NCI-H446 treated with DMSO at 0.1 percent for 48 hours (cell line): ENCODE results near the gene STAP2.

Source experiments
- DNase-seq: peaks from one replicate; lab custom pipeline; 2025; lab: John Stamatoyannopoulos, UW

Gene STAP2, protein sequence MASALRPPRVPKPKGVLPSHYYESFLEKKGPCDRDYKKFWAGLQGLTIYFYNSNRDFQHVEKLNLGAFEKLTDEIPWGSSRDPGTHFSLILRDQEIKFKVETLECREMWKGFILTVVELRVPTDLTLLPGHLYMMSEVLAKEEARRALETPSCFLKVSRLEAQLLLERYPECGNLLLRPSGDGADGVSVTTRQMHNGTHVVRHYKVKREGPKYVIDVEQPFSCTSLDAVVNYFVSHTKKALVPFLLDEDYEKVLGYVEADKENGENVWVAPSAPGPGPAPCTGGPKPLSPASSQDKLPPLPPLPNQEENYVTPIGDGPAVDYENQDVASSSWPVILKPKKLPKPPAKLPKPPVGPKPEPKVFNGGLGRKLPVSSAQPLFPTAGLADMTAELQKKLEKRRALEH

GRCh38 chr19:4338441-4339355, at the start of gene STAP2:
TSS of gene STAP2 (minus strand) at chr19:4338827. CDS start at chr19:4338753, 74 bp downstream.
- DNase-seq: no peak

- no peak for DNase-seq
Measured at GRCh38 chr19:4386041-4386782, 47.6 kb upstream of the STAP2 start.

DNA sequence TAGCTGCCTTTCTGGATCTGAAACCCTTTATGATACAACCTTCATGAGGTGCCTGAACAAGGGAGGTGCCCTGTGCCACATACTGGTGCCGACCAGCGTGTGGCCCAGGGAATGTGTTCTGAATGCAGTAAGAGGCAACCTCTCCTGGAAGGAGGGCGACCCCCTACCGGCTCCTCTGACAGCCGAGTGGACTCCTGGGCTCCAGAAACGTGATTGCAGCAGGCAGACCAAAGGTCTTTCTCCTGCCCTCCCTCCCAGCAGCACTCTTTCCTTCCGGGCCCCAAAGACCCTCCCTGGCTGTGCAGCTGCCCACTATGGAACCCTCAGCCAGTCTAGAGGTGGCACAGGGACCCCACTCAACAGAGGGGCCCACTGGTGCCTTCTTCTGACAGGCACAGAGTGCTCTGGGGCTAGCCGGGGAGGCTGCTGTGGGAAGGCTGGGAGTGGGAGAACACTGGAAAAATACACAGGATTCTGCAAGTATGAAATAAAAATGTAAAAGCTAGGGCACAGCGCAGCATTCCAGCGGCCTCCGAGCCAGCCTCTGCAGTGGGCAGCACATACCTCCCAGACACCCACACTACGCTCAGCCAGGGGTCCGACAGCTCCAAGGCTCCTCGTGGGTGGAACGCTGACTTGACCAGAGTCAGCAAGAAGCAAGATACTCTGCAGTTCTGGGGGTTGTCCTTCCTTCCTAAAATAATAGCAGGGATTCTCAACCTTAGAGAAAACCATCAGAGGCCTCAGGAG, 46.8 kb upstream of the STAP2 start:
- no peak for DNase-seq

DNA sequence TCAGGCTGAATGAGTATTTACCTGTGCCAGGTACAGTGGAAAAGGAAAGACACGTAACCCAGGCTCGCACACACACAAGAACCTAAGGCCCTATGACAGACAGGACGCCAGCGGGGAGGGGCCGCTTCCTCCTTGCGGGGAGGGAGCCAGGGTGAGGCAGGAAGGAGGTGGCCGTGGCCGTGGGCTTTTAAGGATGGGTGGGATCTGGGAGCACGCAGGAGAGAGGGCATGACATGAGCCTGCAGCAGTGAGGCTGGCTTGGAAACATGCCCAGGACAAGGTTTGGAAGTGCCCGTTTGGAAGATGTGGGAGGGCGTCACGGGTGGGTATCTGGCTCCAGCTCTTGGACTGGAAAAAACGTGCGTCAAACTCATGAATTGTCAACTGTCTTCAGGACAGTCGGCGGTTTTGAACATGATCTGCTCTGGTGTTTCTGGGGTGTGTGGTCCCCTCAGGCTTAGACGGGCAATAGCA, 41.7 kb upstream of the STAP2 start:
- DNase-seq: no peak

DNA sequence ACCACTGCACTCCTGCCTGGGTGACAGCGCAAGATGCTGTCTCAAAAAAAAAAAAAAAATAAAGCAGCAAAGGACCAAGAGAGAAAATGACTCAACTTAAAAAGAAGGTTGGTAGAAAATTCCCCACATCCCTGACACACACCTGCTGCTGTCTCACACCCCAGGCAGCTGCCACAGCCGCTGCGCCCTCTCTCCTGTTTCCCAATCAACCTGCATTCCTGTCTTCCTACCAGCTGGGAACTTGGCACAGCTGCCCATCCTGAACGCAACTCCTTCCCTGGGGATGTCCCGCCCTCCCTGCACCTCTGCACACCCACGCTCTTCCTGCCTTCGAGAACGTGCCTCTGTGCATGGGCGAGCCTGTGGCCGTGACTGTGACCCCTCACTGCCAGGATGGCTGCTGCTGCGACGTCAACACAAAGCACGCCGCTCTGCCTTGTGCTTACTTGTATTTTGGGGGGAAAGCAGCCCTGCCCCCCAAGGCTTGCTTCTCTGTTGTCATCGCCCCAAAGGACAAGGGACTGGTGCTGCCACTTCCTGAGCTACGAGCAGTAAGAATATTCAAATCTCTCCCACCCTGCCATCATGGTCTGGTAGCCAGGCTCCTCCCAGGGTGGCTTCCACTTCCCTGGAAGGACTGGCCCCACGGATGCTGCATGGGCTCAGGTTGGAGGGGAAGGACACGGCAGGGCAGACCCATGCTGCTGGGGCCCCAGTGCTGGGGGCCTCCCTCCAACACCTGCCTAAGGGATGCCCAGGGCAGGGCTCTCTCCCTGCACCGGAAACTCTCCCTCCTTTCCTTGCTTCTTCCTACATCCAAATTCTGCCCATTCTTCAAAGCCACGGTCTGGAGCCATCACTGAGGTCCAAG, 41.0 kb upstream of the STAP2 start:
- no peak for DNase-seq

GRCh38 chr19:4378886-4379285, 40.3 kb upstream of the STAP2 start:
- DNase-seq: no peak

DNA sequence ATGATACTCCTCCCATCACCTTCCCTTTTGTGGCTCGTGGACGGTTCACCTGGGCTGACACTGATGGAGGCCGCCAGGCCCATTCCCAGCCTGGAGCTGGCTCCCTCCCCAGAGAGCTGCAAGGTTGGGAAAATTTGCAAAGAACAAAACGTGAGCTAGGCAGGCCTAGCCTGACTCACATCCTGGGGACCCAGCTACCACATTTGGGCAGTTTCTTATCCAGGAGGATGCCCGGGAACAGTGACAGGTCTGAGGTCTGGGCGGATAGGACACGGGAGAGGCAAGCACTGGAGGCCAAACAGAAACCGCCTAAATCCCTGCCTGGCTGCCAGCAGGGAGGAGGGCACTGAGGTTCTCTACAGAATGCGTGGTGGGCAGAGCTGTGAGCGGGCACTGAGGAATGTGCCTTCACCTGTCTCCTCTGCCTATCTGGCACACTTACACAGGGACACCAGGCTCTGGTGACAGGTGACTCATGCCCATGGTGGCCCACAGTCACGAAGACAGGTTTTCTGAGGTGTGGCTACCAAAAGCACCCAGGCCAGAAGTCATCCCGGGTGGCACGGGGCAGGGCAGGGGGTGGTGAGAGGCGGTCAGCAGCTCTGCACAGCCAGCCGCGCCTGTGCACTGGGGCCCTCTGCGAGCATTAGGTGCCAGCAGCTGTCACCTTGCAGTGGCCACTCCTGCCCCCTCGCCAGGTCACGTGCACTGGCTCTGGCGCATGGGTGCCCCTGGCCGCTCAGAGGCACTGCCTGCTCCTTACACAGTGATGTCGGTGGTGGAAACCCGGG, 38.6 kb upstream of the STAP2 start:
- no peak for DNase-seq

- no peak for DNase-seq
Measured at GRCh38 chr19:4376671-4376990, 38.0 kb upstream of the STAP2 start.

- DNase-seq: no peak
Measured at GRCh38 chr19:4376028-4376670, 37.5 kb upstream of the STAP2 start.

- DNase-seq: peak; percentile 35
Measured at GRCh38 chr19:4375164-4376027, 36.8 kb upstream of the STAP2 start.

GRCh38 chr19:4374498-4375163, 36.0 kb upstream of the STAP2 start:
- DNase-seq: no peak

DNA sequence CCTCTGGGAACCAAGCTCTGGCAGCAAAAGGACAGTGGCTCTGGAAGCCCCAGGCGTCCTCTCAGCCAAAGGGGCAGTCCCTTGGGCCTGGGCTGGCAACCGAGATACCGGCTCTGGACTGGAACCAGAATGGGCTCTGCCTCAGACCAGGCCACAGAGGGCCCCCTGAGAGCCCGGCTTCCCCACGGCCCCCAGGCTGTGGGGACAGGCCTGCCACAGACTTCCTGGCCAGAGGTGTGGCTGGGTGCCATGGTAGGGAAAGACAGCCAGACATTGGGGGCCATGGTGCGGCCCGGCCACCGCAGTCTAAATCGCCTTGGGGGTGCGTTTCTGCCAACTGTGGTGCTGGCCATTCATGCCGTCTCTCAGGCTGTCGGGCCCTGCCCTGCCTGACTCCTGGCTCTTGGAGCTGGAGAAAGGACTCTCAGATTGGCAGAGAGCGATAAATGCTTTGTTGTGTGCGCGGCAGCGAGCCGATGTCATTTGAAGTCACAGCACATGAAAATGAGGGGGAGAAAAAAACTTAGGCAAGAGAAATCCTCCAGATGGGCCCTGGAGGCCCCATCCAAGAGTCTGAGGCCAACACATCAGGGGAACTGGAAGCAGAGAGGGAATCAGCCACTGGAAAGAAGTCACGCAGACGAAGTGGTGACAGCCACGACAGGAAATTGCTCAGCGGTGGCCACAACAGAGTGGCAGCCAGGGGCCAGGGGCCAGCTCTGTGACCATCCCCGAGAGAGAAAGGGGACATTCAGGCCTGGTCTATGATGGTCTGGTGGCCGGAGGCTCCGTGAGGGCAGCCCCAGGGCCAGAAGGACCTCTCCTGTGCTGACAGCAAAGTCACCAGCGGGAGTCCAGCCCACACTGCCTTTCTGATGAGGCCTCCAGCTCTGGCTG, 35.2 kb upstream of the STAP2 start:
- DNase-seq: no peak

DNA sequence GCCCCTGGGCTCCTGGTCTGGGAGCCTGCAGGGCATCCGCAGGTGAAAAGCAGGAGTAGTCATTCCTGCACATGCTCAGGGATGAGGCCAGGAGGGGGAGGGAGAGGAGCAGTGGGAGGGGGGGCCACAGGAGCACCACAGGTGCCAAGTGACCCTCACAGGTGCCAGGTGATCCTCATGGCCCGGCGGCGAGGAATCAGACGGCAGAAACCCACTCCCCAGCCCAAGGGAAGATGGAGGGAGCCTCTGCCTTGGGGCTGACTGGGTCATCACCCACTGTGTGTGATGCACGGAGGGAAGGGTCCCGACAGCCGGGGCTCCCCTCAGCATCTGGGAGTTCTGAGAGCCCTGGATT, 34.4 kb upstream of the STAP2 start:
- DNase-seq: no peak

GRCh38 chr19:4372165-4373012, 33.8 kb upstream of the STAP2 start:
- no peak for DNase-seq

DNA sequence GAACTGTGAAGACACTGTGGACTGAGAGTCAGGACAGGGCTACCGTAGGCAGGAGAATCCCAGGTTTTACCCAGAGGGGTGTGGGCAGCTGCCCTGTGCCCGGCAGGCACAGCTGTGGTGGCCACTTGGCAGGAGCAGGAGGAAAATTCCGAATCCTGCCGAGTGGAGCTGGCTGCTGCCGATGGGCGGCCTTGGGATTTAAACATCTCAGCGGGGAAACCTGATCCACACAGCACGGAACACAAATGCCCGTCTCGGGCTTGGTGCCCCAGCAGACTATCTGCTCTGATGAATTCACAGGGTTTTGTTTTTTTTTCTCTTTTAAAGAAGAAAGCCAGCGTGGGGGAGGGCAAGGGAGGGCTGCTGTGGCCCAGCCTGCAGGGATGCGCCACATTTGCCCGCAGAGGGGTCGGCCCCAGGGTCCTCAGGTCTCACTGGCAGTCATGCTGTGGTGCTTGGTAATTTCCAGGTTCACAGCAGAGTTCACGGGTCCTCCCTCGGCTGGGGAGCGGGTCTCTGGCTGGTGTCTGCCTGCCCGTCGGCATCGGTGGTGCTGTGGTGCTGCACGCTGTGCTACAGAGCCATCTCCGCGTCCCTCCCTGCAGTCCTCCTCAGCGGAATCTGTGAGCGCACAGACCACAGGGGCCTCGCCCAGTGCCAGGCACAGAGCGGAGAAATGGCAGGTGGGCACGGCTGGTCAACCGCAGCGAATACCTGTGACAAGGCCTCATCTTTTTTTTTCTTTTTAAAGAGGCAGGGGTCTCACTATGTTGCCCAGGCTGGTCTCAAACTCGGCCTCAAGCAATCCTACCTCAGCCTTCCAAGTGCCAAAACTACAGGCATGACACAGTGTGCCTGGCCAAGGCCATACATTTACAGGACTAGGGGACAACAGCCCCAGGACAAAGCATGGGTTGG, 32.9 kb upstream of the STAP2 start:
- no peak for DNase-seq
